DMS 273 (cell line): ENCODE results near the gene COG4.
"Not testable (repeated sequence)": the region's sequence is repeated elsewhere in the genome, so short reads cannot be mapped to it uniquely, and the experiment has no call there.

Experiments used
- DNase-seq: peaks from one replicate; lab custom pipeline; 2025; ENCODE audit not compliant: unreplicated experiment; lab: John Stamatoyannopoulos, UW

COG4 gene

GRCh38 chr16:70457446-70458166 is 65.7 kb downstream of the COG4 start:
- DNase-seq, result no peak

- DNase-seq, result no peak
Observed at GRCh38 chr16:70455910-70456309, 67.4 kb downstream of the COG4 start.

- DNase-seq, result peak; percentile 90
Observed at GRCh38 chr16:70454222-70455034, 68.9 kb downstream of the COG4 start, which contains the start of gene FCSK. TSS of gene FCSK (plus strand) at chr16:70454595. CDS start at chr16:70463191, 8,596 bp downstream.

GRCh38 chr16:70453892-70454221 is 69.5 kb downstream of the COG4 start:
- peak; percentile 84 for DNase-seq

- no peak for DNase-seq
Observed at GRCh38 chr16:70453117-70453891, 70.0 kb downstream of the COG4 start.

- DNase-seq, result not testable (repeated sequence)
Observed at GRCh38 chr16:70451004-70451340, 72.4 kb downstream of the COG4 start.

- not testable (repeated sequence) for DNase-seq
Observed at GRCh38 chr16:70450142-70451003, 73.0 kb downstream of the COG4 start.

GRCh38 chr16:70448075-70448474 is 75.3 kb downstream of the COG4 start:
- DNase-seq, result no peak

GRCh38 chr16:70444249-70445063 is 78.9 kb downstream of the COG4 start:
- DNase-seq, result no peak

GRCh38 chr16:70442344-70442743 is 81.0 kb downstream of the COG4 start:
- no peak for DNase-seq

- DNase-seq, result no peak
Observed at GRCh38 chr16:70441406-70441990, 81.9 kb downstream of the COG4 start.

- no peak for DNase-seq
Observed at GRCh38 chr16:70440009-70440692, 83.2 kb downstream of the COG4 start.

- peak; percentile 98 for DNase-seq
Observed at GRCh38 chr16:70438969-70439862, 84.1 kb downstream of the COG4 start, which contains the start of gene ST3GAL2. TSS of gene ST3GAL2 (minus strand) at chr16:70439100. CDS start at chr16:70398530, 40,570 bp downstream.

GRCh38 chr16:70438585-70438968 is 84.8 kb downstream of the COG4 start:
- peak; percentile 82 for DNase-seq

- DNase-seq, result peak; percentile 87
Observed at GRCh38 chr16:70437582-70438557, 85.5 kb downstream of the COG4 start.

GRCh38 chr16:70437017-70437581 is 86.3 kb downstream of the COG4 start:
- peak; percentile 97 for DNase-seq
